PC-3 (cell line): ENCODE measurements around the gene DIS3L2.

Experiments used
- CTCF ChIP-seq: fragments of 300-600 bp; sonication (generic); conservative IDR thresholded peaks from 2 replicates; pipeline ENCODE4 v1.5.1; 2017; ENCODE audit warnings: antibody characterized with exemption, low read depth, mild to moderate bottlenecking, low read length
- EZH2 ChIP-seq: fragments of 300-600 bp; sonication (generic); IDR thresholded peaks from one replicate; pipeline ENCODE4 v1.6.1; 2017; ENCODE audit warnings: antibody characterized with exemption, mild to moderate bottlenecking, low read length; ENCODE audit not compliant: unreplicated experiment
- EZH2phosphoT487 ChIP-seq: fragments of 300-600 bp; sonication (generic); IDR thresholded peaks from 2 replicates; pipeline ENCODE4 v1.6.1; 2018; ENCODE audit warnings: mild to moderate bottlenecking, antibody characterized with exemption, low read length, borderline replicate concordance

- TF ChIP-seq CTCF (no peak), EZH2phosphoT487 (no peak), EZH2 (no peak)
Observed at GRCh38 chr2:231957913-231958763, 3.4 kb upstream of the DIS3L2 start.
